Measurements from ENCODE around the gene STX1B. TPM values are rescaled to one million over a fixed set of nuclear protein-coding genes. Genes with fewer than 3 reads are reported as not detected.

Gene STX1B
- total and polyA plus RNA-seq, 5 experiments from 2014 or later, result 0.07 to 3.9 (median 1.7) TPM; not detected in 1

- Mint-ChIP-seq H3K4me1 (peaks cover 9 to 34% (median 20%) of the 10 kb centered on the region in 4 donors), H3K4me3 (peak overlapping the region; percentile 75 to 92 (median 82)), H3K27me3 (peaks cover under 1 to 18% (median 13%) of the 10 kb centered on the region in 5 donors), H3K27ac (peak overlapping the region; percentile 11 to 91 (median 74)), H3K36me3 (no peaks in the 10 kb centered on the region), H3K9me3 (no peaks in the 10 kb centered on the region)
- peak in 1 of 10 donors; percentile 20 for DNase-seq
- peak; percentile 47 to 58 for ATAC-seq
- POLR2A ChIA-PET, result interaction anchor here (0.6 kb wide), 1 partner anchor 864 kb away, joined by 3 read pairs; the partner anchor contains the start of gene ZNF267
Measured at GRCh38 chr16:31009894-31010584, 399 bp downstream of the STX1B start.

GRCh38 chr16:31009120-31009519, 1.3 kb downstream of the STX1B start:
- Mint-ChIP-seq H3K4me3 (peak overlapping the region in 9 of 10 donors; percentile 34 to 77 (median 45)), H3K27ac (peak overlapping the region in 3 of 10 donors; percentile 29 to 71 (median 34)), H3K36me3 (no peaks in the 10 kb centered on the region), H3K27me3 (peaks cover 0 to 14% (median 11%) of the 10 kb centered on the region in 5 donors), H3K9me3 (no peaks in the 10 kb centered on the region), H3K4me1 (peaks cover 9 to 34% (median 20%) of the 10 kb centered on the region in 4 donors)
- DNase-seq (no peak), ATAC-seq (no peak)
- POLR2A ChIA-PET, result no interaction called here

GRCh38 chr16:31008551-31008950, 1.9 kb downstream of the STX1B start:
- Mint-ChIP-seq H3K4me3 (peak overlapping the region in 2 of 10 donors; percentile 43 to 45), H3K9me3 (no peaks in the 10 kb centered on the region), H3K27ac (no peak overlapping the region), H3K4me1 (peaks cover 9 to 31% (median 20%) of the 10 kb centered on the region in 4 donors), H3K27me3 (peaks cover 0 to 11% (median 8%) of the 10 kb centered on the region in 5 donors), H3K36me3 (no peaks in the 10 kb centered on the region)
- POLR2A ChIA-PET, result no interaction called here
- ATAC-seq, result no peak
- DNase-seq, result no peak

- Mint-ChIP-seq H3K27ac (no peak overlapping the region), H3K4me1 (peaks cover 10 to 27% (median 20%) of the 10 kb centered on the region in 4 donors), H3K36me3 (no peaks in the 10 kb centered on the region), H3K9me3 (no peaks in the 10 kb centered on the region), H3K27me3 (peaks cover 0 to 11% (median 7%) of the 10 kb centered on the region in 5 donors), H3K4me3 (no peak overlapping the region)
- DNase-seq, result no peak
- POLR2A ChIA-PET, result no interaction called here
- ATAC-seq, result no peak
Measured at GRCh38 chr16:31008149-31008548, 2.3 kb downstream of the STX1B start.

GRCh38 chr16:31007684-31008083, 2.8 kb downstream of the STX1B start:
- ATAC-seq, result no peak
- Mint-ChIP-seq H3K27ac (peak overlapping the region in 3 of 10 donors; percentile 22 to 67 (median 60)), H3K9me3 (no peaks in the 10 kb centered on the region), H3K36me3 (no peaks in the 10 kb centered on the region), H3K27me3 (peaks cover 0 to 11% (median 5%) of the 10 kb centered on the region in 5 donors), H3K4me3 (no peak overlapping the region), H3K4me1 (peaks cover 10 to 25% (median 20%) of the 10 kb centered on the region in 4 donors)
- DNase-seq, result no peak
- POLR2A ChIA-PET, result no interaction called here

GRCh38 chr16:31006589-31006988, 3.8 kb downstream of the STX1B start:
- DNase-seq, result no peak
- ATAC-seq, result no peak
- H3K36me3 Mint-ChIP-seq, result no peaks in the 10 kb centered on the region
- peak overlapping the region in 3 of 10 donors; percentile 13 to 74 (median 37) for H3K27ac Mint-ChIP-seq
- peaks cover 0 to 4% (median 0%) of the 10 kb centered on the region in 5 donors for H3K27me3 Mint-ChIP-seq
- no peak overlapping the region for H3K4me3 Mint-ChIP-seq
- H3K4me1 Mint-ChIP-seq, result peaks cover 7 to 17% (median 15%) of the 10 kb centered on the region in 4 donors
- no peaks in the 10 kb centered on the region for H3K9me3 Mint-ChIP-seq
- POLR2A ChIA-PET, result interaction anchor here (1.0 kb wide), 1 partner anchor 87 kb away, joined by 3 read pairs; no protein-coding TSS in a partner anchor

- H3K27ac Mint-ChIP-seq, result peak overlapping the region in 2 of 10 donors; percentile 13 to 74
- POLR2A ChIA-PET, result no interaction called here
- no peaks in the 10 kb centered on the region for H3K36me3 Mint-ChIP-seq
- no peak for ATAC-seq
- no peak for DNase-seq
- no peak overlapping the region for H3K4me3 Mint-ChIP-seq
- H3K9me3 Mint-ChIP-seq, result no peaks in the 10 kb centered on the region
- no peaks in the 10 kb centered on the region for H3K27me3 Mint-ChIP-seq
- peaks cover 6 to 12% (median 10%) of the 10 kb centered on the region in 4 donors for H3K4me1 Mint-ChIP-seq
Measured at GRCh38 chr16:31006086-31006385, 4.4 kb downstream of the STX1B start.

- H3K4me1 Mint-ChIP-seq, result peaks cover 5 to 11% (median 7%) of the 10 kb centered on the region in 4 donors
- no peak for DNase-seq
- no peaks in the 10 kb centered on the region for H3K9me3 Mint-ChIP-seq
- no peak overlapping the region for H3K27ac Mint-ChIP-seq
- POLR2A ChIA-PET, result no interaction called here
- H3K27me3 Mint-ChIP-seq, result no peaks in the 10 kb centered on the region
- H3K4me3 Mint-ChIP-seq, result no peak overlapping the region
- H3K36me3 Mint-ChIP-seq, result no peaks in the 10 kb centered on the region
- ATAC-seq, result no peak
Measured at GRCh38 chr16:31005350-31006085, 4.9 kb downstream of the STX1B start.

GRCh38 chr16:31004658-31005057, 5.8 kb downstream of the STX1B start:
- POLR2A ChIA-PET, result interaction anchor here (0.6 kb wide), 1 partner anchor 175 kb away, joined by 3 read pairs; the partner anchor contains the start of gene FUS
- no peaks in the 10 kb centered on the region for H3K36me3 Mint-ChIP-seq
- no peaks in the 10 kb centered on the region for H3K27me3 Mint-ChIP-seq
- H3K27ac Mint-ChIP-seq, result no peak overlapping the region
- peaks cover under 1 to 6% (median 3%) of the 10 kb centered on the region in 4 donors for H3K4me1 Mint-ChIP-seq
- DNase-seq (no peak), ATAC-seq (no peak)
- H3K9me3 Mint-ChIP-seq, result no peaks in the 10 kb centered on the region
- H3K4me3 Mint-ChIP-seq, result no peak overlapping the region

- Mint-ChIP-seq H3K27me3 (no peaks in the 10 kb centered on the region), H3K36me3 (no peaks in the 10 kb centered on the region), H3K4me1 (peaks cover 0 to 1% (median 0%) of the 10 kb centered on the region in 4 donors), H3K27ac (peak overlapping the region in 1 of 10 donors; percentile 57), H3K9me3 (no peaks in the 10 kb centered on the region), H3K4me3 (no peak overlapping the region)
- POLR2A ChIA-PET, result no interaction called here
- no peak for ATAC-seq
- DNase-seq, result no peak
Measured at GRCh38 chr16:31003744-31004143, 6.7 kb downstream of the STX1B start.

GRCh38 chr16:31002862-31003341, 7.5 kb downstream of the STX1B start:
- no peaks in the 10 kb centered on the region for H3K27me3 Mint-ChIP-seq
- POLR2A ChIA-PET, result no interaction called here
- no peak for DNase-seq

GRCh38 chr16:31002250-31002700, 8.2 kb downstream of the STX1B start:
- POLR2A ChIA-PET, result interaction anchor here (0.6 kb wide), 1 partner anchor 8 kb away, joined by 5 read pairs; no protein-coding TSS in a partner anchor
- Mint-ChIP-seq H3K27me3 (no peaks in the 10 kb centered on the region), H3K27ac (no peak overlapping the region), H3K9me3 (no peaks in the 10 kb centered on the region), H3K36me3 (no peaks in the 10 kb centered on the region), H3K4me3 (no peak overlapping the region), H3K4me1 (peaks cover 0 to 1% (median 0%) of the 10 kb centered on the region in 4 donors)
- DNase-seq (no peak), ATAC-seq (no peak)

More at GRCh38 chr16:31002862-31003341, 7.5 kb downstream of the STX1B start:
- H3K27ac Mint-ChIP-seq, result peak overlapping the region in 1 of 10 donors; percentile 55
- H3K4me1 Mint-ChIP-seq, result peaks cover 0 to 1% (median 0%) of the 10 kb centered on the region in 4 donors
- H3K9me3 Mint-ChIP-seq, result no peaks in the 10 kb centered on the region
- H3K36me3 Mint-ChIP-seq, result no peaks in the 10 kb centered on the region
- ATAC-seq, result no peak
- H3K4me3 Mint-ChIP-seq, result no peak overlapping the region
